Esophagus muscularis mucosa (tissue), 3 donors: ENCODE results near the gene MAVS.

Source experiments
- POLR2A ChIP-seq: fragments of 450-650 bp; IDR thresholded peaks from one replicate; pipeline ENCODE4 v1.6.1; 2017; ENCODE audit warnings: antibody characterized with exemption, moderate library complexity, mild to moderate bottlenecking, low read depth
- POLR2AphosphoS5 ChIP-seq, 2 donors: sonication (generic); formaldehyde crosslinking; IDR thresholded peaks; one replicate each; pipeline ENCODE4 v1.6.1; 2017; ENCODE audit warnings: antibody characterized with exemption in 2 of 2
- TF ChIP-seq, protein P1 (sequence below), 3 experiments: fragments of 200-600 bp in 2 of 3; fragments of 450-650 bp in 1 of 3; sonication (generic) in 2 of 3; IDR thresholded peaks; one replicate each; pipeline ENCODE4 v1.5.1; 2017 to 2019; ENCODE audit warnings: antibody characterized with exemption in 3 of 3, mild to moderate bottlenecking in 2 of 3, moderate library complexity in 1 of 3

DNA sequence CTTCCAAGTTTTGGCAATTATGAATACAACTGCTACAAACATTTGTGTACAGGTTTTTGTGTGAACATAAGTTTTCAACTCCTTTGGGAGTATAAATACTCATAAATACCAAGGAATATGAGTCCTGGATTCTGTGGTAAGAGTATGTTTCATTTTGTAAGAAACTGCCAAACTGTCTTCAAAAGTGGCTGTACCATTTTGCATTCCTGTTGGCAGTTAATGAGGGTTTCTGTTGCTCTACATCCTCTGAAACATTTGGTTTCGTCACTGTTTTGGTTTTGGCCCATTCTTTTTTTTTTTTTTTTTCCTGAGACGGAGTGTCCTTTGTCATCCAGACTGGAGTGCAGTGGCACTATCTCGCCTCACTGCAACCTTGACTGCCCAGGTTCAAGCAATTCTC lies 17.8 kb upstream of the MAVS start:
- TF ChIP-seq POLR2A (no peak), POLR2AphosphoS5 (IDR thresholded peaks at IDR 0.05) (no peak)
- TF ChIP-seq, protein P1, sequence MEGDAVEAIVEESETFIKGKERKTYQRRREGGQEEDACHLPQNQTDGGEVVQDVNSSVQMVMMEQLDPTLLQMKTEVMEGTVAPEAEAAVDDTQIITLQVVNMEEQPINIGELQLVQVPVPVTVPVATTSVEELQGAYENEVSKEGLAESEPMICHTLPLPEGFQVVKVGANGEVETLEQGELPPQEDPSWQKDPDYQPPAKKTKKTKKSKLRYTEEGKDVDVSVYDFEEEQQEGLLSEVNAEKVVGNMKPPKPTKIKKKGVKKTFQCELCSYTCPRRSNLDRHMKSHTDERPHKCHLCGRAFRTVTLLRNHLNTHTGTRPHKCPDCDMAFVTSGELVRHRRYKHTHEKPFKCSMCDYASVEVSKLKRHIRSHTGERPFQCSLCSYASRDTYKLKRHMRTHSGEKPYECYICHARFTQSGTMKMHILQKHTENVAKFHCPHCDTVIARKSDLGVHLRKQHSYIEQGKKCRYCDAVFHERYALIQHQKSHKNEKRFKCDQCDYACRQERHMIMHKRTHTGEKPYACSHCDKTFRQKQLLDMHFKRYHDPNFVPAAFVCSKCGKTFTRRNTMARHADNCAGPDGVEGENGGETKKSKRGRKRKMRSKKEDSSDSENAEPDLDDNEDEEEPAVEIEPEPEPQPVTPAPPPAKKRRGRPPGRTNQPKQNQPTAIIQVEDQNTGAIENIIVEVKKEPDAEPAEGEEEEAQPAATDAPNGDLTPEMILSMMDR (IDR thresholded peaks at IDR 0.05) = no peak
